Uterus (tissue), 2 donors: ENCODE data around the gene COL18A1.

Experiments
- CTCF ChIP-seq, 4 experiments: fragments of 200-600 bp in 2 of 4; fragments of 450-650 bp in 2 of 4; sonication (generic) in 2 of 4; IDR thresholded peaks; one replicate each; pipeline ENCODE4 v1.5.1; 2016 to 2019; ENCODE audit warnings: antibody characterized with exemption in 4 of 4, mild to moderate bottlenecking in 2 of 4, moderate library complexity in 1 of 4
- POLR2A ChIP-seq, 2 donors: fragments of 450-650 bp; IDR thresholded peaks; one replicate each; pipeline ENCODE4 v1.6.1; 2016; ENCODE audit warnings: antibody characterized with exemption in 2 of 2, mild to moderate bottlenecking in 1 of 2, moderate library complexity in 1 of 2

GRCh38 chr21:45381036-45381787 lies 23.8 kb upstream of the COL18A1 start:
- TF ChIP-seq CTCF (IDR thresholded peaks at IDR 0.05) (no peak), POLR2A (IDR thresholded peaks at IDR 0.05) (no peak)
